Measurements from ENCODE around the gene FAM169A. TPM values are rescaled to one million over a fixed set of nuclear protein-coding genes. Genes with fewer than 3 reads are reported as not detected.
"Not testable (repeated sequence)": the region's sequence is repeated elsewhere in the genome, so short reads cannot be mapped to it uniquely, and the experiment has no call there.

The FAM169A gene
- total RNA-seq, 2 donors from 2014 or later: 12.0 to 12.8 TPM

- H3K4me1 Mint-ChIP-seq; ATAC-seq (replicated peaks); H3K9me3 Mint-ChIP-seq; H3K4me3 Mint-ChIP-seq; H3K27me3 Mint-ChIP-seq; H3K27ac Mint-ChIP-seq: not testable (repeated sequence)
- H3K36me3 Mint-ChIP-seq (ENCODE audit: low read depth): peaks cover 90% of the 10 kb centered on the region
Observed at GRCh38 chr5:74748742-74749141, 117.4 kb downstream of the FAM169A start.

DNA sequence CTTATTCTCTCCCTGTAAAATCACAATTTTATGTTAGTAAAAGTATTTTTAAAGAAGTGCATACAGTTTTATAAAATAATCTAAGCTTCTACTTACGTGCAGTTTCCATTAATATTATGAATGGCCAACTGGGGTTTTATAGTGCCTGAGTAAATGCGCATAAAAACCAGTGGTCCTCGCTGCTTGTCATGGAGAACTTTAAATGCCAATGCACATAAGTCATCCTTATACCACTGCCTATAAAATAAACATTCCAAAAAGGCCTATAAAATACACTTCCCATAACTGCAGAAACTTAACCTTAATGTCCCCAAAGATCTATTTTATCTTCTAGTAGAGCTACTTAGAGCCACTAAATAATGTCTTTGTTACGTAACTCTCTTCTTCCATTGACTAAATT, 127.8 kb downstream of the FAM169A start:
- Mint-ChIP-seq H3K27ac (no peak overlapping the region), H3K4me3 (no peak overlapping the region), H3K4me1 (no peaks in the 10 kb centered on the region), H3K9me3 (no peaks in the 10 kb centered on the region), H3K36me3 (ENCODE audit: low read depth) (peaks cover 93% of the 10 kb centered on the region), H3K27me3 (no peaks in the 10 kb centered on the region)
- no peak for ATAC-seq (replicated peaks)

DNA sequence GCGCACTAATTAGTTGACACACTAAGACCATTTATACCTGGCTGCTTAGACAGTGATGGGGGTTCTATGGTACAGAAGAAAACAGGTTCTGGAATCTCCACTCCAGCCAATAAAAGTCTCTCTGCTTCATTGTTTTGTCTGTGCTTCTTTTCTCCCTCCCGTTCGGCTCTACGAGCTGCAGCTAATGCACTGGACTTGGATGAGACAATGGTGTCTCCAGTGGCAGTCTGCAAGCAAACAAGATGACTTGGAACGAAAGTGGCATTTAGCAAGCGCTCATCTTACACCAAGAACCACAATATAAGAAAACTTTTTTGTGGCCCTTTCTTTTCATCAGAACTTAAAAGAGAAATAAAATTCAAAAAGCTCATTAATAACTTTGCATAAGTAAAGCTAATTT, 129.4 kb downstream of the FAM169A start:
- no peaks in the 10 kb centered on the region for H3K4me1 Mint-ChIP-seq
- no peaks in the 10 kb centered on the region for H3K9me3 Mint-ChIP-seq
- H3K36me3 Mint-ChIP-seq (ENCODE audit: low read depth): peaks cover 94% of the 10 kb centered on the region
- H3K4me3 Mint-ChIP-seq: no peak overlapping the region
- no peak for ATAC-seq (replicated peaks)
- H3K27ac Mint-ChIP-seq: no peak overlapping the region
- H3K27me3 Mint-ChIP-seq: no peaks in the 10 kb centered on the region

Other genes with a start within 250 kb of the FAM169A start
- gene ENC1, start 225.7 kb downstream of the FAM169A start, total RNA-seq: under 1 TPM; 0.42 to 0.89 TPM
- gene HEXB, start 181.2 kb downstream of the FAM169A start, total RNA-seq: 10 to 100 TPM; 42.4 to 79.0 TPM
- 10 to 100 TPM; 26.7 to 37.8 TPM for gene GFM2, start 99.3 kb downstream of the FAM169A start, total RNA-seq
- gene NSA2, start 99.1 kb downstream of the FAM169A start, total RNA-seq: 10 to 100 TPM; 75.9 to 80.3 TPM
- 1 to 10 TPM in 1 of 2 donors, under 1 TPM in 1; 0.91 to 3.9 TPM for gene GCNT4, start 186.2 kb upstream of the FAM169A start, total RNA-seq